B cell (primary cell): ENCODE data around the gene RBP4. TPM values are rescaled to one million over a fixed set of nuclear protein-coding genes. Genes with fewer than 3 reads are reported as not detected.

ENCODE experiments used
- ATAC-seq: fragments of 200-7000 bp; cut with Tn5 transposase; one replicate; pipeline ENCODE4 v1.10.0; 2021; ENCODE audit warnings: low read depth, mild to moderate bottlenecking, moderate number of reproducible peaks, moderate library complexity
- CTCF ChIA-PET: fragments of 350-600 bp; sonication (Branson Sonifier 250); formaldehyde crosslinking; loops from one replicate; lab custom pipeline; 2021; ENCODE audit warnings: antibody characterized with exemption, inconsistent platforms; lab: Charles Lee
- POLR2A ChIA-PET: fragments of 350-600 bp; sonication (Branson Sonifier 250); formaldehyde crosslinking; loops from one replicate; lab custom pipeline; 2021; ENCODE audit warnings: antibody characterized with exemption; lab: Charles Lee
- DNase-seq: peaks from one replicate; pipeline ENCODE4 v3.0.0; 2013
- H2AFZ ChIP-seq: 2 replicates; pipeline ENCODE4 v1.6.1; 2012; ENCODE audit warnings: mild to moderate bottlenecking, low read depth, low read length; ENCODE audit not compliant: insufficient read depth, poor library complexity, severe bottlenecking
- H3K27ac ChIP-seq, 2 donors: 1 replicate in 1 of 2; 2 replicates in 1 of 2; pipeline ENCODE4 v1.5.1; 2012 to 2013; ENCODE audit warnings: low read length in 2 of 2, mild to moderate bottlenecking in 2 of 2, moderate library complexity in 1 of 2
- H3K27me3 ChIP-seq, 4 experiments: fragments of 200-600 bp in 1 of 4; sonication (generic) in 1 of 4; replicated peaks in 1 of 4; 1 replicate in 2 of 4; 2 replicates in 2 of 4; pipeline versions ENCODE4 v1.6.1 to v1.7.0; 2013 to 2016; ENCODE audit warnings: low read length in 3 of 4, mild to moderate bottlenecking in 2 of 4, mixed read lengths in 1 of 4, moderate library complexity in 1 of 4; ENCODE audit not compliant: insufficient read depth in 4 of 4, control insufficient read depth in 3 of 4; ENCODE audit errors: control extremely low read depth in 1 of 4
- H3K36me3 ChIP-seq, 2 experiments: replicated peaks in 1 of 2; 1 replicate in 1 of 2; 2 replicates in 1 of 2; pipeline versions ENCODE4 v1.6.1 to v1.7.1; 2013; ENCODE audit warnings: low read length in 1 of 2; ENCODE audit not compliant: insufficient read depth in 2 of 2, control insufficient read depth in 1 of 2; ENCODE audit errors: control extremely low read depth in 1 of 2, extremely low read depth in 1 of 2
- H3K4me1 ChIP-seq, 2 donors: fragments of 200-600 bp in 1 of 2; sonication (generic) in 1 of 2; 1 replicate in 1 of 2; 2 replicates in 1 of 2; pipeline versions ENCODE4 v1.5.1 to v1.6.1; 2013 to 2017; ENCODE audit warnings: low read length in 2 of 2; ENCODE audit not compliant: control insufficient read depth in 2 of 2, insufficient read depth in 2 of 2
- H3K4me2 ChIP-seq: replicated peaks from 2 replicates; pipeline ENCODE3; 2012; ENCODE audit warnings: mild to moderate bottlenecking, low read depth, low read length; ENCODE audit not compliant: poor library complexity, severe bottlenecking
- H3K4me3 ChIP-seq, 5 experiments: fragments of 200-600 bp in 1 of 5; sonication (generic) in 1 of 5; 1 replicate in 3 of 5; 2 replicates in 2 of 5; pipeline versions ENCODE4 v1.5.1 to v1.7.0; 2011 to 2016; ENCODE audit warnings: low read length in 4 of 5, mild to moderate bottlenecking in 4 of 5, low read depth in 2 of 5, control low read depth in 1 of 5, moderate library complexity in 1 of 5; ENCODE audit not compliant: insufficient read depth in 1 of 5; ENCODE audit errors: control extremely low read depth in 1 of 5, extremely low read depth in 1 of 5
- H3K79me2 ChIP-seq: fragments of 200-600 bp; sonication (generic); one replicate; pipeline ENCODE4 v1.6.0; 2016; ENCODE audit warnings: low read length; ENCODE audit not compliant: control insufficient read depth, insufficient read depth
- H3K9ac ChIP-seq: fragments of 200-600 bp; sonication (generic); 2 replicates; pipeline ENCODE4 v1.6.1; 2017; ENCODE audit warnings: mild to moderate bottlenecking, low read length, moderate library complexity
- H3K9me3 ChIP-seq, 3 donors: one replicate each; pipeline versions ENCODE4 v1.6.1 to v1.7.1; 2013; ENCODE audit warnings: low read length in 2 of 3; ENCODE audit not compliant: control insufficient read depth in 2 of 3, insufficient read depth in 1 of 3; ENCODE audit errors: control extremely low read depth in 1 of 3
- H4K20me1 ChIP-seq: 2 replicates; pipeline ENCODE4 v1.6.0; 2012; ENCODE audit warnings: mild to moderate bottlenecking, low read length; ENCODE audit not compliant: insufficient read depth, control insufficient read depth, poor library complexity, severe bottlenecking
- H3K27ac Mint-ChIP-seq: one replicate; pipeline ENCODE4 v1.8.0; 2021; ENCODE audit warnings: mixed read lengths
- H3K27me3 Mint-ChIP-seq: one replicate; pipeline ENCODE4 v1.8.0; 2021; ENCODE audit warnings: mixed read lengths
- H3K4me1 Mint-ChIP-seq: one replicate; pipeline ENCODE4 v1.8.0; 2021; ENCODE audit warnings: mixed read lengths
- H3K4me3 Mint-ChIP-seq: one replicate; pipeline ENCODE4 v1.8.0; 2021; ENCODE audit warnings: mixed read lengths
- H3K9me3 Mint-ChIP-seq: one replicate; pipeline ENCODE4 v1.8.0; 2022; ENCODE audit warnings: mixed read lengths; ENCODE audit not compliant: insufficient read depth
- CTCF ChIP-seq: fragments of 200-600 bp; IDR thresholded peaks from one replicate; pipeline ENCODE4 v1.8.0; 2022; ENCODE audit warnings: antibody characterized with exemption, mild to moderate bottlenecking
- EZH2 ChIP-seq: IDR thresholded peaks from 2 replicates; pipeline ENCODE4 v1.6.1; 2012; ENCODE audit warnings: borderline replicate concordance, low read depth, mild to moderate bottlenecking, moderate library complexity, low read length; ENCODE audit not compliant: insufficient read depth, poor library complexity, severe bottlenecking
- WGBS: methylation state at CpG from one replicate; pipeline ENCODE4 v1.1.5; 2013; ENCODE audit warnings: missing lambda C conversion rate; ENCODE audit not compliant: insufficient coverage; 5-methylcytosine and 5-hydroxymethylcytosine counted together
- intact Hi-C: fragments of 100-400 bp; cut with micrococcal nuclease; formaldehyde crosslinking; loops from one replicate; pipeline ENCODE4 v1.10.0; 2022
- polyA plus RNA-seq: library from polyadenylated mRNA; depleted of rRNA; stranded (reverse); fragments of >200 nt; gene quantifications from 2 replicates; pipeline ENCODE4 v1.2.3, GENCODE V29; 2012
- total RNA-seq, 2 donors: library from RNA; stranded (reverse); fragments of 120-200 nt in 1 of 2; gene quantifications; 1 replicate in 1 of 2; 2 replicates in 1 of 2; pipeline versions ENCODE4 v1.2.3 to v1.2.4, GENCODE V29; 2013 to 2022

Gene RBP4
- total and polyA plus RNA-seq, 2 donors (not counting 1 experiment from before 2014, with no cell fraction given) = not detected

- no peak overlapping the region for H3K4me3 ChIP-seq
- no peak overlapping the region for H3K9ac ChIP-seq
- H3K4me2 ChIP-seq = no peak overlapping the region
- no peaks in the 10 kb centered on the region for H3K79me2 ChIP-seq
- no peak for DNase-seq
- no peak overlapping the region for H3K4me3 Mint-ChIP-seq
- ATAC-seq = no peak
- 93% methylated on average over 2 of the region's 4 CpGs for WGBS
- H4K20me1 ChIP-seq = no peaks in the 10 kb centered on the region
- no peak overlapping the region for H3K27ac Mint-ChIP-seq
- H3K27me3 ChIP-seq = peaks cover 0 to 4% (median 0%) of the 10 kb centered on the region in 4 experiments
- no peak overlapping the region for H3K27ac ChIP-seq
- H3K4me1 ChIP-seq = no peaks in the 10 kb centered on the region
- TF ChIP-seq EZH2 (no peak), CTCF (no peak)
- peaks cover 14% of the 10 kb centered on the region for H3K27me3 Mint-ChIP-seq
- ChIA-PET POLR2A (no interaction called here), CTCF (no interaction called here)
- H3K4me1 Mint-ChIP-seq = no peaks in the 10 kb centered on the region
- no peaks in the 10 kb centered on the region for H3K9me3 Mint-ChIP-seq
- no peaks in the 10 kb centered on the region for H3K9me3 ChIP-seq
- intact Hi-C loops = no loop called here
- no peak overlapping the region for H2AFZ ChIP-seq
- no peaks in the 10 kb centered on the region for H3K36me3 ChIP-seq
Measured at GRCh38 chr10:93593254-93593653, 7.8 kb downstream of the RBP4 start.

- Mint-ChIP-seq H3K27ac (no peak overlapping the region), H3K4me1 (no peaks in the 10 kb centered on the region), H3K4me3 (no peak overlapping the region), H3K27me3 (peaks cover 7% of the 10 kb centered on the region), H3K9me3 (no peaks in the 10 kb centered on the region)
- no peaks in the 10 kb centered on the region for H3K79me2 ChIP-seq
- WGBS = 92% methylated on average over 5 of the region's 8 CpGs
- ChIA-PET POLR2A (no interaction called here), CTCF (interaction anchor here (0.8 kb wide), 1 partner anchor 225 kb away, joined by 3 read pairs; no protein-coding TSS in a partner anchor)
- H3K4me2 ChIP-seq = no peak overlapping the region
- H3K4me3 ChIP-seq = no peak overlapping the region
- intact Hi-C loops = no loop called here
- H3K36me3 ChIP-seq = no peaks in the 10 kb centered on the region
- TF ChIP-seq CTCF (no peak), EZH2 (no peak)
- DNase-seq = no peak
- H3K27me3 ChIP-seq = peaks cover 0 to 4% (median 0%) of the 10 kb centered on the region in 4 experiments
- H3K4me1 ChIP-seq = no peaks in the 10 kb centered on the region
- no peaks in the 10 kb centered on the region for H3K9me3 ChIP-seq
- H4K20me1 ChIP-seq = no peaks in the 10 kb centered on the region
- no peak overlapping the region for H3K27ac ChIP-seq
- H2AFZ ChIP-seq = no peak overlapping the region
- no peak overlapping the region for H3K9ac ChIP-seq
- ATAC-seq = no peak
Measured at GRCh38 chr10:93591065-93591808, 9.8 kb downstream of the RBP4 start.
